MG63 (cell line): ENCODE data around the gene HAO1. TPM values are rescaled to one million over a fixed set of nuclear protein-coding genes. Genes with fewer than 3 reads are reported as not detected.

Experiments used
- DNase-seq: peaks from one replicate; pipeline ENCODE4 v3.0.0-alpha.2; 2020
- H3K27me3 ChIP-seq: fragments of 250-450 bp; sonication (Bioruptor Pico); 2 replicates; pipeline ENCODE4 v1.5.1; 2020; ENCODE audit warnings: mild to moderate bottlenecking, moderate library complexity
- H3K36me3 ChIP-seq: fragments of 250-450 bp; sonication (Bioruptor Pico); 2 replicates; pipeline ENCODE4 v1.5.1; 2020; ENCODE audit warnings: mild to moderate bottlenecking, moderate library complexity
- H3K4me3 ChIP-seq: fragments of 250-450 bp; sonication (Bioruptor Pico); 2 replicates; pipeline ENCODE4 v1.5.1; 2020; ENCODE audit warnings: mild to moderate bottlenecking, moderate library complexity
- H3K9me3 ChIP-seq: fragments of 250-450 bp; sonication (Bioruptor Pico); 2 replicates; pipeline ENCODE4 v1.5.1; 2020; ENCODE audit warnings: mild to moderate bottlenecking, moderate library complexity
- total RNA-seq: library from RNA; depleted of rRNA; stranded (reverse); fragments of >200 nt; shearing (Covaris generic); gene quantifications from 2 replicates; pipeline ENCODE4 v1.2.3, GENCODE V29; 2014; ENCODE audit warnings: low replicate concordance

HAO1 gene
- total RNA-seq, 1 experiment from 2014 or later, result not detected

DNA sequence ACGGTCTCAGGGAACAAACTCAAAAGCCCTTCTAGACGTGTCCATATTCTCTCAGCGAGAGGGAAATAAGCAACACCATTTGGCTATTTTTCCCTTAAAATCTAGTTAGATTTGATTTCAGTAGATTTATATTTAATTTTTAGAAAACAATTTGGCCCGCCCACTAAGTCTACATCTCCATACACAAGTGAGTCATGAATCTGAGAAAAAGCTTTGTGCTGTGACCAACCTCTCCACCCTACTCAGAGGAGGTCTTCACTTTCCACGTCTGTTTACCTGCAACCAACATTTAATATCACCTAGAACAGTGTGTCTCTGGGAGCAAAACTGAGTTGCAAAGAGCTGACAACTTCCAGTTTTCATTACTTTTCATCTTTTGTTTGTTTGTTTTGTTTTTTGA, 48.6 kb downstream of the HAO1 start:
- Histone ChIP-seq H3K36me3 (no peaks in the 10 kb centered on the region), H3K27me3 (no peaks in the 10 kb centered on the region)

DNA sequence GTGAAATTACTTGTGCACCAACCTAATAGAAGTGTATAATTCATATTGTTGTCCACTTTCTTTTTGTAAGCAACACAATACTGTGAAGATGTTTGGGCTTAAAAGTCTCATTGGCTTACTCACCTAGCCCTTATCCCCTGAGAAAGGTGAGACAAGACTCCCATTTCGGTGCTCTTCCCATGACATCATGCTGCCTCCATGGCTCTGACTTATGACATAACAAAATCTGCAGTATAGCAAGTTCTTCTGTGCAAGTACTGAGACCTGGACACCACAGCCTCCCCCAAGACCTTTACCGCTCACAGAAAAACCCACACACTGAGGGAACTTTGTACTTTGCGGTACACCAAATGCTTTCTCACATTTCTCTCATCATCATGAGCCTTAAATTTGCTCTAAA, 50.5 kb downstream of the HAO1 start:
- Histone ChIP-seq H3K9me3 (peaks cover 1% of the 10 kb centered on the region; the same call in 1 of the 2 replicates), H3K4me3 (no peak overlapping the region), H3K36me3 (no peaks in the 10 kb centered on the region), H3K27me3 (no peaks in the 10 kb centered on the region)
- no peak for DNase-seq

More for the DNA sequence above, 48.6 kb downstream of the HAO1 start:
- Histone ChIP-seq H3K9me3 (peaks cover 1% of the 10 kb centered on the region; the same call in 1 of the 2 replicates), H3K4me3 (no peak overlapping the region)
- no peak for DNase-seq

DNA sequence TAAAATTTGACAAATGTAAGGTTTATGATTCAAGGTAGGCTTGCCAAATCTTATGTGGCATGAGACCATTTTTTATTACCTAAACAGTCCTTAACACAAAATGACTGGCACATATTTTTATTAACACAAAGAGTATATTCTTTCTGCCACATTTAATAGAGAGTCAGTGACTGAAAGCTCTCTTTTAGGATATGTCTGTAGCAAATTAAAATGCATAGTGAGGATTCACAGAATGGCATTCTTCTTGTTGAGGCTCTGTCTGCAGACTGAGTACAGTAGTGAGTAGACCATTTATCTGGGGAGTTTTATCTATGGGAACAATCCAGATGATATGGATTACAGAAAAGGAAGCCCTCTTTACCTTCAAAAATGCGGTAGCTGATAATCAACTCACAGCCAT, 56.5 kb downstream of the HAO1 start:
- Histone ChIP-seq H3K9me3 (no peaks in the 10 kb centered on the region), H3K36me3 (no peaks in the 10 kb centered on the region), H3K27me3 (no peaks in the 10 kb centered on the region), H3K4me3 (no peak overlapping the region)
- no peak for DNase-seq

DNA sequence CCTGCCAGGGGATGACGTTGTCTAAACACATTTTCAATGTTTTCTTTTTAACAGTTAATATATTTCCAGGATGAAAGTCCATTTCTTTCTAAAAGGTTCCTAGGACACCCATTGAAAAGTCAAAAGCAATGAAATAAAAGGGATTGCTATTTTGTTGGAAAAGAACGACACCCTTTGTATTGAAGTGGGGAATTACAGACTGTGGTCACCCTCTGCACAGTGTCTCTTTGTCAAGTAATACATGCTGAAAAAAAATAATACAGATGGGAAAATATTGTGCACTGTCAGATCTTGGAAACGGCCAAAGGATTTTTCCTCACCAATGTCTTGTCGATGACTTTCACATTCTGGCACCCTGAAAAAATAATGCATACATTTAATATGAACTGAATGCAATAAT, 56.9 kb downstream of the HAO1 start:
- Histone ChIP-seq H3K4me3 (no peak overlapping the region), H3K27me3 (no peaks in the 10 kb centered on the region), H3K36me3 (no peaks in the 10 kb centered on the region), H3K9me3 (no peaks in the 10 kb centered on the region)
- DNase-seq, result no peak

DNA sequence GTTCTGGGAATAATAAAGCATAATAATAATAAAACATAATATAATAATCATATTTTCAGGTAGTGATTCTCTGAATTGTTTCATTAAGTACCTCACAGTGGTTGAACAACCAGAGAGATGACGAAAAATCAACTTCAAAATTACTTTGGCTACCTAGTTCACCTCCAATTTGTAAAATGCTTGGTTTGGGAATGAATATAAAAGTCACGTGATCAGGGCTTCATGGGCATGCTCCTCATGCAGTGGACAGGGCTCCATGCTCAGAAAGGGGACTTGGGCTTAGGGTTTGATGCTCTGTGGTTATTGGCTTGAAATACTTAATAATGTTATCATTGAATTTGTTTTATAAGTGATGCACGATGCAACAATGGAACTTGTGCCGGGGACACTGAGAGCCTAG, 58.2 kb downstream of the HAO1 start:
- H3K27me3 ChIP-seq, result no peaks in the 10 kb centered on the region
- no peaks in the 10 kb centered on the region for H3K9me3 ChIP-seq
- no peak overlapping the region for H3K4me3 ChIP-seq
- no peak for DNase-seq
- no peaks in the 10 kb centered on the region for H3K36me3 ChIP-seq

DNA sequence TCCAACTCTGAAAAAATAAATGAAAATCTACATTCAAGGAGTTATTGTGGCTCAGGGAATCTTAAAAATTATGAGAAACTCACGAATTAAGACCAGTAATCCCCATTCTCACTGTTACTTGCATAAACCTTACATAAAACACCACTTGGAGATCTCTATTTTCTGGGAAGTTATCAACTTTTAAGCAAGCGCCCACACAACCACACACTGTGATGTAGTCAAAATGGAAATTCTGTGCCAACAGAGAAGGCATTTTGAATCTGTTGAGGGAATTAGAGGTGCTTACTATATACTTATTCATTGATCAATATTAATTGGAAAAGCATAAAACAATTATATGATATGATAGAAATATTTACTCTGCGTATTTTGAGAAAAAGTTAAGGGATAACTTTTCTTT, 58.7 kb downstream of the HAO1 start:
- Histone ChIP-seq H3K36me3 (no peaks in the 10 kb centered on the region), H3K27me3 (no peaks in the 10 kb centered on the region), H3K9me3 (no peaks in the 10 kb centered on the region), H3K4me3 (no peak overlapping the region)
- no peak for DNase-seq

DNA sequence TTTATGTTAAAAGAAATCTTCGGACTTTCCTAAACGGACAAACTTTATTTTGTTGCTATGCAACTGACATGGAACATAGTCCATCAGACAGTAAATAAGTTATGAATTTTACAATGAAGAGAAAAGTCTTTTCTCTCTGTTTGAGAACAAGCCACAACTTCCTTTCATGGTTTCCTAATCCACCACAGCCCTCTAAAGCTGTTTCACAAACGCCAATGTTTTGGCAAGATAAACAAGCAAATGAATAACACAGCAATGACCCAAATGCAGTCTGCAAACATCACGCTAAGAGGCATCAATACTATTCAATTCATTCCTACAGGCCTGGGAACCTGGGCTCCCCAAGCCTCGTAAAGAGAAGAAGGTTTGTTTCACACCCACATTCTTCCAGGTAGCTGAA, 60.4 kb downstream of the HAO1 start:
- Histone ChIP-seq H3K27me3 (no peaks in the 10 kb centered on the region), H3K36me3 (no peaks in the 10 kb centered on the region), H3K4me3 (no peak overlapping the region), H3K9me3 (no peaks in the 10 kb centered on the region)
- DNase-seq, result no peak

DNA sequence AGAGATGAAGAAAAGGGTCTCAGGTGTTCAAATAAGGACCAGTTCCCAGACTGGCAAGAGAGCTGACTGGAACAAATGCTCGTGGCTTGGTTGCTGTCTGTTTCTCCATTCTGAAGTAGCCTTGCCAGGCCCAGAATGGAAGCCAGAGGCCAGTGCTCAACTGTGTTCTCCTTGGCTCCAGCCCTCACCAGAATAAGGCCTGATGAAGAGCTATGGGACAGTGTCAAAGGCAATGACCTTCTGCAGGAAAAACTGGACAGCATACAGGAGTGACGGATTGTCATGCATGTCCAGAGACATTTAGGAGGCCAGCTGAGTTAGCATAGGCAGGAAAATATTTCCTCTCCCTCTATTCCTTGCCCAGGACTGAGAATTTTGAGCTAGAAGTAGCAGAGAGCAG, 72.2 kb downstream of the HAO1 start:
- Histone ChIP-seq H3K4me3 (no peak overlapping the region), H3K9me3 (no peaks in the 10 kb centered on the region), H3K36me3 (no peaks in the 10 kb centered on the region), H3K27me3 (no peaks in the 10 kb centered on the region)
- DNase-seq, result no peak

DNA sequence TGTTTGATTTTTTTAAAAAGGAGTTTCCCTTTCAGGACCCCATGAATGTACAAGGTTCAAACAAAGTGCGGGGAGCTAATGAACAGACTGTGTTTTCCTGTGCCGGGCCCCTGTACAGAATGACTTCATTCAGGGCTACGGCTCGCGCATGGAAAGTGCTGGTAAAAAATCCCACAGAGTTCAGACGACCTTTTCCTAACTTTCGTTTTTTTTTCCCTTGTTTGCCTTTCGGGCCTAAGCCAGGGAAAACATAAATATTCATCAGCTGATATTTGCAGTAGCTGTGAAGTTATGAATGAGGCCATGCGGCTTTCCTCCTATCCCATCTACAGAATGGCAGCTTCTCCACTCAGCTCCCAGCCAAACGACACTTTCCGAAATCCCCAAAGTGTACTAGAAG, 74.0 kb downstream of the HAO1 start:
- Histone ChIP-seq H3K36me3 (no peaks in the 10 kb centered on the region), H3K9me3 (no peaks in the 10 kb centered on the region), H3K27me3 (no peaks in the 10 kb centered on the region), H3K4me3 (no peak overlapping the region)
- DNase-seq, result no peak

DNA sequence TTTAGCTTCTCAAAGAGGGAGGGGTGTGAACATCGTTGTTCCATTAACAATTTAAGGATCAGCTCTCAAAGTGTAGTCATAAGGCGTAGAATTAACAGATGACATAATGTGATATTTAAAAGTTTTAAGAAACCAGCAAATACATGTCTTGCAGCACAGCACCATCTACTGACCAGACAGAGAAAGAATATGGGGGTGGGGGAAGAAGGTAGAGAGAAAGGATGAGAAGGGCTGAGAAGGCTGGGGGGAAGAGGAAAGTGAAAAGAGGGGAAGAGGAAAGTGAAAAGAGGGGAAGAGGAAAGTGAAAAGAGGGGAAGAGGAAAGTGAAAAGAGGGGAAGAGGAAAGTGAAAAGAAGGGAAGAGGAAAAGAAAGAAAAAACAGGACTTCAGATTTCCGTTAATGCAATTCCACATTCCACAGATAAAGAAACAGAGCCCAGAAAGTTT, 80.9 kb downstream of the HAO1 start:
- Histone ChIP-seq H3K4me3 (no peak overlapping the region), H3K27me3 (no peaks in the 10 kb centered on the region), H3K36me3 (no peaks in the 10 kb centered on the region), H3K9me3 (peaks cover 2% of the 10 kb centered on the region; the same call in 1 of the 2 replicates)
- peak; percentile 54 for DNase-seq

DNA sequence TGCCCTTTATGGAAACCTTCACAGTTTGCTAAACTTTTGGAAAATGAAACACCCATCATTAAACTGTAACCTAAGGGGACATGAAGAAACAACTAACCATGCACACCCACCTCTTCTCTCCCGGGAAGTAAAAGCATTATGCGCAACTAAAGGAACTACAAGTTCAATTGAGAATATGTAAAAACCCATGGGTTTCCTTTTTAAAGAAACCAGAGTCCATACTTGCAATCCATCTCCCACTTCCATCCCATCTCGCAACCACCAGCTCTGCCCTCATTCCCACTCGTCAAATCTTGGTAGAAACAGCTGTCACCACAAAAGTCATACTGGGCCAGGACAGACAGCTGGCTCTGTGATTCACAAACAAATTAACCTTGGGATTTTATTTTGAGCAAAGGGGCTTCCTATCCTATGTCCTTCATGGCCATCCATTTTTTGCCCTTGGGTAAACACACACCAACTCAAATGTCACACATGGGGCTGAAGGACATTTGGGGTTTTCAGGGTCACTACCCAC, 81.5 kb downstream of the HAO1 start:
- H3K27me3 ChIP-seq, result no peaks in the 10 kb centered on the region
- no peak for DNase-seq
- H3K36me3 ChIP-seq, result no peaks in the 10 kb centered on the region
- H3K9me3 ChIP-seq, result peaks cover 2% of the 10 kb centered on the region; the same call in 1 of the 2 replicates
- H3K4me3 ChIP-seq, result no peak overlapping the region

DNA sequence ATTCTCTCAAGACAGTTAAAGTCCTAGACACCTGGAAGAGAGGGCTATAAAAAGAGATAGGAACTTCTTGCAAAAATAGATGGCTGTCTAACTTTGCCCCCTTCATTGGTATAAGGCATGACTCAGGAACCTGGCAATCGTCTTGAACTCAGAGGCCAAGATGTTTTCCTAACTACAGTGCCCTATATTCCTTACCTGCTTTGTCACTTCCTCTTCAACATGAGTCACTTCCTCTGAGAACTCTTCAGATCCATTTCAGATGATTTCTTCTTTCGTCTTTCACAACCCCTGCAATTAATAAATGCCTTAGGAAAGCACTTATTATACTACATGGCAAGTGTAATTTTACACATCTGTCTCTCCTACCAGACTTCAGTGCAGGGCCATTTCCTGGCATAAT, 83.5 kb downstream of the HAO1 start:
- Histone ChIP-seq H3K9me3 (peaks cover 2% of the 10 kb centered on the region; the same call in 1 of the 2 replicates), H3K27me3 (no peaks in the 10 kb centered on the region), H3K4me3 (no peak overlapping the region), H3K36me3 (no peaks in the 10 kb centered on the region)
- DNase-seq, result peak; percentile 83

DNA sequence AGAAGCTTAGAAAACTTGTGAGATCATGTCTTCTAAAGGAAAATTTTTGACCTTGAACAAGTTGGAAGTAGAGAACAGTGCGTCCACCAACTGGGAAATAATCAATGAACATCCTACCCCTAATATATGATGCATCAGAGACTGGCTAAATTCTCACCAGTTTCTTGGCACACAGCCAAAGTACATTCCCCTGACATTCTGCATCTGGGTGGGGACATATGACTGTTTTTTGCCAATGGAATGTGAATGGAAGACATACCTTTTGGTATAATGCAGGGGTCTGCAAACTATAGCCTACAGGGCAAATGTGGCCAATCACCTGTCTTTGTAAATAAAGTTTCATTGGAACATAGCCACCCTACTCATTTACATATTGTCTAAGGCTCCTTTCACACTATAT, 84.7 kb downstream of the HAO1 start:
- DNase-seq, result no peak
- no peaks in the 10 kb centered on the region for H3K27me3 ChIP-seq
- no peaks in the 10 kb centered on the region for H3K36me3 ChIP-seq
- no peak overlapping the region for H3K4me3 ChIP-seq
- peaks cover 2% of the 10 kb centered on the region; the same call in 1 of the 2 replicates for H3K9me3 ChIP-seq

DNA sequence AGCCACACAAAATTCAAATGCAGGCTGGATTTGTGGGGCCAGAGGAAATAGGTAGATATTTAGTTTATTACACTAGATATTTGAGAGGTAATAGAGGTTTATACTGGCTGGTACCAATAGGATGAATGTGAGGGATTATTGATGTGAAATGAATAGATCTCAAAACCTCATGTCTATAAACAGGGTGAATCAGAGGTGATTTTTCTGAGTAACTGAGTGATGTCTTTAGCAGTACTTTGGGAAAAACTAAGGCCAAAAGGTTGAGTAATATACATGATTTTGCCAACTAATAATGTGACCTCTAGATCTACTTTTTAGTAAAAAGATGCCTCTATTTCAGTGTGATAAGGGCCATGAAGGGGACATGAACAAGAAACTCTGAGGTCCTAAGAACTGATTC, 86.8 kb downstream of the HAO1 start:
- Histone ChIP-seq H3K36me3 (no peaks in the 10 kb centered on the region), H3K9me3 (peaks cover 2% of the 10 kb centered on the region; the same call in 1 of the 2 replicates), H3K4me3 (no peak overlapping the region), H3K27me3 (no peaks in the 10 kb centered on the region)
- DNase-seq, result no peak

DNA sequence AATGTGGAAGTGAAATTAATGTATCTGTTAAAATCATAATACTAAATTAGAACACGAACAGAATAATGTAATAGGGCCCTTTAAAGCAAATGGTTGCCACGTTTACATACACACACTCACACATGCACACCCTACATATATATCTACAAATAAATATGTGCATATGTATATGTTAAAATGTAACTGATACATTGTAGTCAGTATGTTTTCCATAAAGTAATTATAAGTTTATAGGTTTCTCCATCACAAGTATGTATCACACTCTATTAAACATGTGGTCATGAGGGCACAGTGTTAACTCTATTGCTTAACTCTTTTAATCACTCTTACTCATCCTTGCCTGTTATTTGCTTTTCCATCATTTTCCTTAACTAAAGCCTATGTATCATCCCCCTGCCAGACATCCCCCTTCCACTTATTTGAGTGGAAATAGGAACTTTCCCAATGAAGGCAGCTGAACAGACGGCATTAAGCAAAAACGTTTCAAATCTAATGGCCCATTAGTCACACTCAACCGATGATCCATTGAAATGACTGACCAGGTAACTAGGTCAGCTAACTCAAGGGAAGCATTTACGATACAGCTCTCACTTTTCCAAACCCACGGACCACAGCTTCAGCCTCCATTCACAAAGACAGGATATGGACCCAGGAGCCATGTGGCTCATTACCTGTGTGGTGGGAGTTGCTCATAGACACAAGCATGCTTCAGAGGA, 89.3 kb downstream of the HAO1 start:
- H3K9me3 ChIP-seq, result peaks cover 2% of the 10 kb centered on the region; the same call in 1 of the 2 replicates
- H3K4me3 ChIP-seq, result no peak overlapping the region
- DNase-seq, result peak; percentile 10
- H3K27me3 ChIP-seq, result no peaks in the 10 kb centered on the region
- H3K36me3 ChIP-seq, result no peaks in the 10 kb centered on the region

DNA sequence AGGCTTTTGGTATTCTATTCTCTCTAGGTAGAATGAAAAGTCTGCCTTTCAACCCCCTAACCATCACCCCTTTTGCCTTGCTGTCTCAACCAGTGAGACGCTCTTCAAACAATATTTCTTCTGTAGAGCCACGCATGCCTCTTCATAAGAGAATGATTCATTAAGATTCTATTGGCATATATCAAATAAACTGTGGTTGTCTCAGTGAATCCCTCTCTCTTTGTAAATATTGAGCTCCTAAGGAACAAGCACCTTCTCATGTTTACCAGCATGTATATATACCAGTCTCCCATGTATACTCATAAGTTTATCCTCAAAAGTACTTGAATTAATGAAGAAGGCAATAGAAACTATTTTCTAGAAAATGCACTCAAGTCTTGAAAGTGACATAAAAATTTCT, 90.6 kb downstream of the HAO1 start:
- Histone ChIP-seq H3K9me3 (no peaks in the 10 kb centered on the region), H3K27me3 (no peaks in the 10 kb centered on the region), H3K36me3 (no peaks in the 10 kb centered on the region), H3K4me3 (no peak overlapping the region)
- DNase-seq, result no peak

DNA sequence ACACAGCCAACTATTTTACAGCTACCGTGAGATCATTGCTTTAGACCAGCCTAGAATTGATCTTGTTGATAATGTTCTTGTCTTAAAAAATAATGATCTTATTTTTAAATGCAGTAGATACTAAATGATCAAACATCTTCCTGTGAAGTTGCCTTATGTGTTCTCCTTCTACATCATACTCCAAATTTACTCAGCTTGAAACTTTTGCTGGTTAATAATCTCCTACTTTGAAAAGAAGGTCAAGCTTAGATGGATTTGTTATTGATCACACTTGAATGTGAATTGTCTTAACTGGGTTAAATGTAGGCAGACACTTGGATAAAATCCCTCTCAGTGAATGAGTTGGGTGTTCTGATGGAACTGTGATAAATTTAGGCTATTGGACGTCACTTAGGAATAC, 91.9 kb downstream of the HAO1 start:
- DNase-seq, result no peak
- Histone ChIP-seq H3K27me3 (no peaks in the 10 kb centered on the region), H3K4me3 (no peak overlapping the region), H3K36me3 (no peaks in the 10 kb centered on the region), H3K9me3 (no peaks in the 10 kb centered on the region)

DNA sequence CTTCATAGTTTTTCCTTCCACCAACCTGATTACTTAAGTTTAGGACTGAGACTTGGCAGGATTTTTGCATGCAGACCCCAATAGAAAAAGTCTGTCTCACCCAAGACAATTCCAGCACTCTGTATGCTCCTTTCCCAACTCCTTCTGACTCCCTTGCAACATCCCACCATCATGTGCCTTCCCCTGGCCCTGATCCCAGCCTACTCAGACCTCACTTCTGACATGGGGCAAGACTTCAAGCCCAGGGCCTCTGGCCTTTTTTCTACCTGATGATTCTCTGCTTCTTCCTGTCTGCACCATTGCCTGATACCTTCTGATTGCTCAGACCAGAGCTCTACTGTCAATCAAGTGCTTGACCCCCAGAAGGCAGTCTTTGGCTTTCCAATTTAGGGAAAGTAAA, 96.6 kb downstream of the HAO1 start:
- H3K36me3 ChIP-seq, result no peaks in the 10 kb centered on the region
- no peaks in the 10 kb centered on the region for H3K27me3 ChIP-seq
- no peak overlapping the region for H3K4me3 ChIP-seq
- no peaks in the 10 kb centered on the region for H3K9me3 ChIP-seq
- peak; percentile 33 for DNase-seq
